ENCODE results near the gene ABLIM1.

- TF ChIP-seq CTCF (IDR thresholded peaks at IDR 0.05) = peak in 2 of 4 experiments; percentile 22 to 50
- no peak for TF ChIP-seq POLR2AphosphoS5 (IDR thresholded peaks at IDR 0.05)
These were observed 199.1 kb downstream of the ABLIM1 start for GRCh38 chr10:114458955-114459354.
